Activated naive CD4-positive, alpha-beta T cell treated with anti-CD3 and anti-CD28 coated beads, Interleukin-2, amount 50 U/mL, for 72 hours (primary cell): ENCODE results near the gene GID8. TPM values are rescaled to one million over a fixed set of nuclear protein-coding genes. Genes with fewer than 3 reads are reported as not detected.
"Not testable (repeated sequence)": the region's sequence is repeated elsewhere in the genome, so short reads cannot be mapped to it uniquely, and the experiment has no call there.

Experiments
- ATAC-seq, 2 donors: fragments of 150-1000 bp; cut with Tn5 transposase; 2 replicates each; pipeline ENCODE4 v1.10.0; 2021; ENCODE audit warnings: mild to moderate bottlenecking in 2 of 2, moderate library complexity in 2 of 2
- DNase-seq, 2 donors: peaks; one replicate each; pipeline ENCODE4 v3.0.0; 2021 to 2022; ENCODE audit warnings: low spot score in 2 of 2
- H3K27ac Mint-ChIP-seq, 2 donors: one replicate each; pipeline ENCODE4 v1.8.0; 2022; ENCODE audit warnings: mild to moderate bottlenecking in 2 of 2, mixed read lengths in 2 of 2
- H3K36me3 Mint-ChIP-seq, 2 donors: one replicate each; pipeline ENCODE4 v1.8.0; 2022; ENCODE audit warnings: mixed read lengths in 2 of 2
- H3K9me3 Mint-ChIP-seq, 2 donors: one replicate each; pipeline ENCODE4 v1.8.0; 2022; ENCODE audit warnings: mixed read lengths in 2 of 2
- total RNA-seq, 2 donors: library from RNA; stranded (reverse); gene quantifications; one replicate each; pipeline ENCODE4 v1.2.3, GENCODE V29; 2022

Gene GID8
- total RNA-seq, 2 donors from 2014 or later: 39.7 to 47.3 TPM

- H3K27ac Mint-ChIP-seq: no peak overlapping the region
- no peaks in the 10 kb centered on the region for H3K36me3 Mint-ChIP-seq
- no peaks in the 10 kb centered on the region for H3K9me3 Mint-ChIP-seq
- DNase-seq (no peak), ATAC-seq (no peak)
Measured at GRCh38 chr20:62957136-62958117, 19.5 kb downstream of the GID8 start.

- Mint-ChIP-seq H3K9me3 (no peaks in the 10 kb centered on the region), H3K27ac (no peak overlapping the region), H3K36me3 (no peaks in the 10 kb centered on the region)
- DNase-seq (no peak), ATAC-seq (no peak)
Measured at GRCh38 chr20:62958388-62959100, 20.6 kb downstream of the GID8 start.

GRCh38 chr20:62959101-62959971, 21.4 kb downstream of the GID8 start:
- H3K36me3 Mint-ChIP-seq: no peaks in the 10 kb centered on the region
- DNase-seq (no peak), ATAC-seq (peak in 1 of 2 donors; percentile 45)
- H3K9me3 Mint-ChIP-seq: no peaks in the 10 kb centered on the region
- H3K27ac Mint-ChIP-seq: peak overlapping the region in 1 of 2 donors; percentile 14

- Mint-ChIP-seq H3K36me3 (no peaks in the 10 kb centered on the region), H3K9me3 (no peaks in the 10 kb centered on the region), H3K27ac (peak overlapping the region in 1 of 2 donors; percentile 14)
- no peak for ATAC-seq
- no peak for DNase-seq
Measured at GRCh38 chr20:62959998-62960436, 22.1 kb downstream of the GID8 start.

- H3K36me3 Mint-ChIP-seq, H3K9me3 Mint-ChIP-seq, ATAC-seq, DNase-seq, H3K27ac Mint-ChIP-seq: not testable (repeated sequence)
Measured at GRCh38 chr20:62960446-62961309, 22.7 kb downstream of the GID8 start.

- Mint-ChIP-seq H3K9me3 (no peaks in the 10 kb centered on the region), H3K27ac (no peak overlapping the region), H3K36me3 (no peaks in the 10 kb centered on the region)
- no peak for ATAC-seq
- no peak for DNase-seq
Measured at GRCh38 chr20:62961310-62961783, 23.4 kb downstream of the GID8 start.

- no peak overlapping the region for H3K27ac Mint-ChIP-seq
- no peaks in the 10 kb centered on the region for H3K36me3 Mint-ChIP-seq
- ATAC-seq: no peak
- no peaks in the 10 kb centered on the region for H3K9me3 Mint-ChIP-seq
- no peak for DNase-seq
Measured at GRCh38 chr20:62961799-62962198, 23.9 kb downstream of the GID8 start.

GRCh38 chr20:62962221-62962879, 24.4 kb downstream of the GID8 start:
- H3K36me3 Mint-ChIP-seq: no peaks in the 10 kb centered on the region
- no peaks in the 10 kb centered on the region for H3K9me3 Mint-ChIP-seq
- DNase-seq (no peak), ATAC-seq (no peak)
- H3K27ac Mint-ChIP-seq: no peak overlapping the region

GRCh38 chr20:62962891-62963613, 25.1 kb downstream of the GID8 start:
- Mint-ChIP-seq H3K36me3 (no peaks in the 10 kb centered on the region), H3K27ac (no peak overlapping the region), H3K9me3 (no peaks in the 10 kb centered on the region)
- ATAC-seq (no peak), DNase-seq (no peak)

GRCh38 chr20:62963614-62964397, 25.9 kb downstream of the GID8 start:
- DNase-seq (no peak), ATAC-seq (no peak)
- Mint-ChIP-seq H3K27ac (no peak overlapping the region), H3K9me3 (no peaks in the 10 kb centered on the region), H3K36me3 (no peaks in the 10 kb centered on the region)

- no peak for DNase-seq
- Mint-ChIP-seq H3K27ac (no peak overlapping the region), H3K36me3 (no peaks in the 10 kb centered on the region), H3K9me3 (no peaks in the 10 kb centered on the region)
- no peak for ATAC-seq
Measured at GRCh38 chr20:62964700-62965099, 26.8 kb downstream of the GID8 start.

- no peak for ATAC-seq
Measured at GRCh38 chr20:62965363-62965771, 27.4 kb downstream of the GID8 start.

GRCh38 chr20:62966212-62967148, 28.5 kb downstream of the GID8 start:
- DNase-seq (no peak), ATAC-seq (no peak)
- Mint-ChIP-seq H3K36me3 (no peaks in the 10 kb centered on the region), H3K9me3 (no peaks in the 10 kb centered on the region), H3K27ac (no peak overlapping the region)

More at GRCh38 chr20:62965363-62965771, 27.4 kb downstream of the GID8 start:
- no peak overlapping the region for H3K27ac Mint-ChIP-seq
- no peaks in the 10 kb centered on the region for H3K9me3 Mint-ChIP-seq
- no peak for DNase-seq
- H3K36me3 Mint-ChIP-seq: no peaks in the 10 kb centered on the region
